ENCODE data around the gene UVRAG. TPM values are rescaled to one million over a fixed set of nuclear protein-coding genes. Genes with fewer than 3 reads are reported as not detected.

The UVRAG gene
- total RNA-seq, 1 experiment from 2014 or later: 29.5 TPM

- ATAC-seq (no peak), DNase-seq (ENCODE audit: low read depth, low spot score) (no peak)
- no peak overlapping the region for H3K4me3 ChIP-seq (ENCODE audit: low read depth in 2 of 2, low read length in 2 of 2)
- intact Hi-C loops (cut with micrococcal nuclease; ENCODE audit: unreplicated experiment) (no loop called here), in situ Hi-C loops (cut with HindIII; ENCODE audit: low pct_unique_long_range_greater_than_20kb, low sequenced_read_pairs) (no loop called here)
- TF ChIP-seq POLR2AphosphoS5 (IDR thresholded peaks at IDR 0.05; ENCODE audit: low read depth, low read length) (no peak), TCF7L2 (IDR thresholded peaks at IDR 0.05; ENCODE audit: low read depth, low read length) (peak; percentile 29; the same call in 1 of the 2 replicates)
- no peaks in the 10 kb centered on the region for H3K4me1 ChIP-seq (ENCODE audit: control insufficient read depth, insufficient read depth, low read length)
- no peak overlapping the region for H3K27ac ChIP-seq (ENCODE audit: low read length)
- ChIA-PET POLR2A (no interaction called here), CTCF (no interaction called here)
- H3K27me3 ChIP-seq (ENCODE audit: control insufficient read depth, insufficient read depth, low read length): no peaks in the 10 kb centered on the region
- peaks cover 5% of the 10 kb centered on the region; the same call in 1 of the 2 replicates for H3K36me3 ChIP-seq (ENCODE audit: control insufficient read depth, insufficient read depth, low read length)
- no peaks in the 10 kb centered on the region for H3K9me3 ChIP-seq (ENCODE audit: control insufficient read depth, insufficient read depth, low read depth, low read length)
- BruUV-seq (replicated peaks): no TSS peak
Measured at GRCh38 chr11:75916882-75917281, 101.9 kb downstream of the UVRAG start.

- Histone ChIP-seq H3K9me3 (ENCODE audit: control insufficient read depth, insufficient read depth, low read depth, low read length) (no peaks in the 10 kb centered on the region), H3K4me1 (ENCODE audit: control insufficient read depth, insufficient read depth, low read length) (no peaks in the 10 kb centered on the region), H3K27me3 (ENCODE audit: control insufficient read depth, insufficient read depth, low read length) (no peaks in the 10 kb centered on the region), H3K36me3 (ENCODE audit: control insufficient read depth, insufficient read depth, low read length) (no peaks in the 10 kb centered on the region), H3K4me3 (ENCODE audit: low read depth in 2 of 2, low read length in 2 of 2) (no peak overlapping the region), H3K27ac (ENCODE audit: low read length) (no peak overlapping the region)
- CTCF ChIA-PET: no interaction called here
- POLR2A ChIA-PET: no interaction called here
- TF ChIP-seq POLR2AphosphoS5 (IDR thresholded peaks at IDR 0.05; ENCODE audit: low read depth, low read length): no peak
- TF ChIP-seq SIN3A (IDR thresholded peaks at IDR 0.05; ENCODE audit: borderline replicate concordance, insufficient read depth, low read depth, low read length): no peak
- no peak for TF ChIP-seq REST (IDR thresholded peaks at IDR 0.05; ENCODE audit: insufficient read depth in 1 of 2, low read depth in 2 of 2, low read length in 1 of 2)
- no peak for TF ChIP-seq CTCF (IDR thresholded peaks at IDR 0.05)
- DNase-seq (ENCODE audit: low read depth, low spot score): no peak
- in situ Hi-C loops (cut with HindIII; ENCODE audit: low pct_unique_long_range_greater_than_20kb, low sequenced_read_pairs): no loop called here
- intact Hi-C loops (cut with micrococcal nuclease; ENCODE audit: unreplicated experiment): no loop called here
- no TSS peak for BruUV-seq (replicated peaks)
- ATAC-seq: no peak
Measured at GRCh38 chr11:75918331-75918730, 103.3 kb downstream of the UVRAG start.

- Histone ChIP-seq H3K4me1 (ENCODE audit: control insufficient read depth, insufficient read depth, low read length) (no peaks in the 10 kb centered on the region), H3K27ac (ENCODE audit: low read length) (no peak overlapping the region), H3K36me3 (ENCODE audit: control insufficient read depth, insufficient read depth, low read length) (no peaks in the 10 kb centered on the region), H3K27me3 (ENCODE audit: control insufficient read depth, insufficient read depth, low read length) (no peaks in the 10 kb centered on the region), H3K9me3 (ENCODE audit: control insufficient read depth, insufficient read depth, low read depth, low read length) (no peaks in the 10 kb centered on the region), H3K4me3 (ENCODE audit: low read depth in 2 of 2, low read length in 2 of 2) (no peak overlapping the region)
- TSS peak; percentile 27 for BruUV-seq (replicated peaks)
- ATAC-seq (no peak), DNase-seq (ENCODE audit: low read depth, low spot score) (no peak)
- no peak for TF ChIP-seq POLR2AphosphoS5 (IDR thresholded peaks at IDR 0.05; ENCODE audit: low read depth, low read length)
- no peak for TF ChIP-seq TCF7L2 (IDR thresholded peaks at IDR 0.05; ENCODE audit: low read depth, low read length)
- TF ChIP-seq SIN3A (IDR thresholded peaks at IDR 0.05; ENCODE audit: borderline replicate concordance, insufficient read depth, low read depth, low read length): no peak
- TF ChIP-seq REST (IDR thresholded peaks at IDR 0.05; ENCODE audit: insufficient read depth in 1 of 2, low read depth in 2 of 2, low read length in 1 of 2): no peak
- no peak for TF ChIP-seq CTCF (IDR thresholded peaks at IDR 0.05)
- intact Hi-C loops (cut with micrococcal nuclease; ENCODE audit: unreplicated experiment): no loop called here
- ChIA-PET POLR2A (no interaction called here), CTCF (interaction anchor here (0.5 kb wide), 1 partner anchor 290 kb away, joined by 3 read pairs; no protein-coding TSS in a partner anchor)
- in situ Hi-C loops (cut with HindIII; ENCODE audit: low pct_unique_long_range_greater_than_20kb, low sequenced_read_pairs): no loop called here
Measured at GRCh38 chr11:75919525-75919924, 104.5 kb downstream of the UVRAG start.

Data from Panc1 (cell line).